Spleen (tissue), 11 donors: ENCODE results near the gene GRIK4. TPM values are rescaled to one million over a fixed set of nuclear protein-coding genes. Genes with fewer than 3 reads are reported as not detected.

Experiments used
- DNase-seq: peaks from one replicate; pipeline ENCODE4 v3.0.0-alpha.2; 2020
- H3K27ac ChIP-seq, 8 donors: fragments of 200-600 bp; sonication (generic) in 7 of 8; 1 replicate in 4 of 8; 2 replicates in 4 of 8; pipeline versions ENCODE4 v1.5.0 to v1.8.0; 2016 to 2021; ENCODE audit warnings: inconsistent platforms in 4 of 8, mild to moderate bottlenecking in 4 of 8, moderate library complexity in 1 of 8
- H3K27me3 ChIP-seq, 7 donors: fragments of 200-600 bp; sonication (generic) in 6 of 7; replicated peaks in 1 of 7; 1 replicate in 4 of 7; 2 replicates in 3 of 7; pipeline versions ENCODE4 v1.5.0 to v1.8.0; 2016 to 2021; ENCODE audit warnings: inconsistent platforms in 3 of 7, mild to moderate bottlenecking in 1 of 7
- H3K36me3 ChIP-seq, 6 donors: fragments of 200-600 bp; sonication (generic) in 5 of 6; 1 replicate in 4 of 6; 2 replicates in 2 of 6; pipeline versions ENCODE4 v1.5.0 to v1.8.0; 2016 to 2021; ENCODE audit warnings: inconsistent platforms in 2 of 6
- H3K4me1 ChIP-seq, 6 donors: fragments of 200-600 bp; sonication (generic) in 5 of 6; 1 replicate in 3 of 6; 2 replicates in 3 of 6; pipeline versions ENCODE4 v1.5.0 to v1.8.0; 2016 to 2021; ENCODE audit warnings: inconsistent platforms in 3 of 6
- H3K4me3 ChIP-seq, 8 donors: fragments of 200-600 bp; sonication (generic) in 7 of 8; 1 replicate in 4 of 8; 2 replicates in 4 of 8; pipeline versions ENCODE4 v1.5.0 to v1.8.0; 2016 to 2021; ENCODE audit warnings: inconsistent platforms in 4 of 8, mild to moderate bottlenecking in 4 of 8, moderate library complexity in 2 of 8
- H3K9me3 ChIP-seq, 8 donors: fragments of 200-600 bp; sonication (generic) in 7 of 8; 1 replicate in 4 of 8; 2 replicates in 4 of 8; pipeline versions ENCODE4 v1.5.0 to v1.8.0; 2016 to 2021; ENCODE audit warnings: inconsistent platforms in 4 of 8
- CTCF ChIP-seq, 11 experiments: fragments of 200-600 bp in 7 of 11; fragments of 450-650 bp in 4 of 11; sonication (generic) in 4 of 11; IDR thresholded peaks in 8 of 11; conservative IDR thresholded peaks in 3 of 11; 1 replicate in 7 of 11; 2 replicates in 4 of 11; pipeline versions ENCODE4 v1.4.0 to v1.8.0; 2016 to 2021; ENCODE audit warnings: antibody characterized with exemption in 11 of 11, inconsistent platforms in 4 of 11, mild to moderate bottlenecking in 1 of 11
- POLR2A ChIP-seq, 3 donors: fragments of 450-650 bp; IDR thresholded peaks; one replicate each; pipeline ENCODE4 v1.5.1; 2017; ENCODE audit warnings: antibody characterized with exemption in 3 of 3, mild to moderate bottlenecking in 1 of 3
- POLR2AphosphoS5 ChIP-seq, 3 donors: sonication (generic); formaldehyde crosslinking; IDR thresholded peaks; one replicate each; pipeline ENCODE4 v1.5.1; 2017; ENCODE audit warnings: antibody characterized with exemption in 3 of 3
- WGBS, 5 donors: extraction: QIAGEN DNeasy Blood & Tissue Kit in 3 of 5; methylation state at CpG; one replicate each; pipeline versions ENCODE4 v1.1.5 to v1.1.7; 2013 to 2018; 5-methylcytosine and 5-hydroxymethylcytosine counted together
- intact Hi-C: fragments of 100-400 bp; cut with DNase I; formaldehyde crosslinking; loops from one replicate; pipeline ENCODE4 v1.15.0; 2023; ENCODE audit warnings: low total_unique reads
- polyA plus RNA-seq, 3 donors: library from polyadenylated mRNA; stranded (reverse); fragments of 200-250 nt; gene quantifications; one replicate each; pipeline ENCODE4 v1.2.1, GENCODE V29; 2013
- total RNA-seq, 7 donors: library from RNA; depleted of rRNA in 3 of 7; stranded (reverse); fragments of >200 nt in 3 of 7; fragmentation: NEBNext Ultra II Directional in 4 of 7; extraction: Animal tissue kit (Norgen Biotek cat#: 25700) in 4 of 7; gene quantifications; one replicate each; pipeline versions ENCODE4 v1.1.0 to v1.2.1, GENCODE V29; 2016 to 2021
- donor health status: healthy with polysubstance abuse.
- donor health status: DM: no; HTN: no; CAD: no; lungs with moderate emphysema.
- donor health status: DM: no; HTN: no; CAD: no.
- donor health status: Bipolar disorder and iron deficiency.
- donor health status: healthy.
- donor health status: DM: no; HTN: no; CAD: no.
- donor health status: DM: yes; HTN: yes; CAD: no.

The GRIK4 gene
- total and polyA plus RNA-seq, 10 donors = 0.04 to 2.4 (median 0.59) TPM

- Histone ChIP-seq H3K27me3 (no peaks in the 10 kb centered on the region), H3K9me3 (no peaks in the 10 kb centered on the region), H3K27ac (no peak overlapping the region), H3K4me3 (no peak overlapping the region), H3K36me3 (peaks cover 0 to 98% (median 39%) of the 10 kb centered on the region in 6 donors), H3K4me1 (no peaks in the 10 kb centered on the region)
- DNase-seq = no peak
- WGBS, 5 donors = 93 to 97% (median 95%) methylated on average over 6 of the region's 6 CpGs
- intact Hi-C loops = no loop called here
- no peak for TF ChIP-seq POLR2AphosphoS5 (IDR thresholded peaks at IDR 0.05)
- TF ChIP-seq CTCF (IDR thresholded peaks at IDR 0.05 in 8 of 11, conservative IDR thresholded peaks at IDR 0.05 in 3 of 11) = no peak
- TF ChIP-seq POLR2A (IDR thresholded peaks at IDR 0.05) = no peak
Measured at GRCh38 chr11:120467627-120468026, 43.9 kb upstream of the GRIK4 start.

GRCh38 chr11:120471131-120471530, 40.4 kb upstream of the GRIK4 start:
- Histone ChIP-seq H3K4me3 (no peak overlapping the region), H3K36me3 (peaks cover 0 to 100% (median 29%) of the 10 kb centered on the region in 6 donors), H3K4me1 (no peaks in the 10 kb centered on the region), H3K9me3 (no peaks in the 10 kb centered on the region), H3K27me3 (no peaks in the 10 kb centered on the region), H3K27ac (no peak overlapping the region)
- WGBS, 5 donors = 90 to 100% (median 99%) methylated on average over 1 of the region's 1 CpG
- intact Hi-C loops = no loop called here
- DNase-seq = no peak
- TF ChIP-seq CTCF (IDR thresholded peaks at IDR 0.05 in 8 of 11, conservative IDR thresholded peaks at IDR 0.05 in 3 of 11) (no peak), POLR2AphosphoS5 (IDR thresholded peaks at IDR 0.05) (no peak), POLR2A (IDR thresholded peaks at IDR 0.05) (no peak)

GRCh38 chr11:120471994-120472393, 39.6 kb upstream of the GRIK4 start:
- Histone ChIP-seq H3K27ac (no peak overlapping the region), H3K9me3 (no peaks in the 10 kb centered on the region), H3K4me3 (no peak overlapping the region), H3K27me3 (no peaks in the 10 kb centered on the region), H3K4me1 (no peaks in the 10 kb centered on the region), H3K36me3 (peaks cover 0 to 100% (median 24%) of the 10 kb centered on the region in 6 donors)
- TF ChIP-seq POLR2AphosphoS5 (IDR thresholded peaks at IDR 0.05) (no peak), POLR2A (IDR thresholded peaks at IDR 0.05) (no peak), CTCF (IDR thresholded peaks at IDR 0.05 in 8 of 11, conservative IDR thresholded peaks at IDR 0.05 in 3 of 11) (no peak)
- no peak for DNase-seq
- intact Hi-C loops = no loop called here
- 86 to 97% (median 96%) methylated on average over 3 of the region's 3 CpGs for WGBS, 5 donors

GRCh38 chr11:120473503-120473902, 38.0 kb upstream of the GRIK4 start:
- DNase-seq = no peak
- Histone ChIP-seq H3K36me3 (peaks cover 0 to 100% (median 25%) of the 10 kb centered on the region in 6 donors), H3K4me1 (no peaks in the 10 kb centered on the region), H3K4me3 (no peak overlapping the region), H3K27me3 (no peaks in the 10 kb centered on the region), H3K9me3 (no peaks in the 10 kb centered on the region), H3K27ac (no peak overlapping the region)
- TF ChIP-seq POLR2AphosphoS5 (IDR thresholded peaks at IDR 0.05) (no peak), POLR2A (IDR thresholded peaks at IDR 0.05) (no peak), CTCF (IDR thresholded peaks at IDR 0.05 in 8 of 11, conservative IDR thresholded peaks at IDR 0.05 in 3 of 11) (no peak)
- WGBS, 5 donors = 89 to 98% (median 94%) methylated on average over 3 of the region's 3 CpGs
- intact Hi-C loops = no loop called here
